SK-N-SH (cell line): ENCODE measurements around the gene PEPD. TPM values are rescaled to one million over a fixed set of nuclear protein-coding genes. Genes with fewer than 3 reads are reported as not detected.

Experiments used
- CTCF ChIA-PET: fragments of 300-600, 350-600 bp; formaldehyde crosslinking; extraction: SDS; loops from one replicate; lab custom pipeline; 2021; lab: Yijun Ruan, JAX
- POLR2A ChIA-PET: fragments of 350-600 bp; sonication (Branson Sonifier 250); formaldehyde crosslinking; extraction: SDS; loops from one replicate; lab custom pipeline; 2020; ENCODE audit warnings: antibody characterized with exemption, inconsistent platforms; lab: Yijun Ruan, JAX
- DNase-seq: peaks from one replicate; pipeline ENCODE4 v3.0.0; 2012
- H2AFZ ChIP-seq: fragments of 200-600 bp; sonication (generic); 2 replicates; pipeline ENCODE4 v1.8.1; 2016; ENCODE audit warnings: antibody characterized with exemption, mild to moderate bottlenecking, low read depth
- H3F3A ChIP-seq: fragments of 200-600 bp; sonication (generic); replicated peaks from 2 replicates; pipeline ENCODE3; 2016; ENCODE audit warnings: antibody characterized with exemption, mild to moderate bottlenecking; ENCODE audit not compliant: insufficient read depth
- H3K27ac ChIP-seq, 2 experiments: fragments of 200-500 bp in 1 of 2; fragments of 200-600 bp in 1 of 2; sonication (Bioruptor generic) in 1 of 2; sonication (generic), shearing (Covaris generic) in 1 of 2; 2 replicates each; pipeline versions ENCODE4 v1.5.1 to v1.6.1; 2014 to 2016; ENCODE audit warnings: low read depth in 2 of 2, inconsistent platforms in 1 of 2, low read length in 1 of 2, mild to moderate bottlenecking in 1 of 2, mixed read lengths in 1 of 2
- H3K27me3 ChIP-seq: fragments of 200-600 bp; sonication (generic), shearing (Covaris generic); 2 replicates; pipeline ENCODE4 v1.6.1; 2016; ENCODE audit warnings: mixed run types; ENCODE audit not compliant: insufficient read depth
- H3K36me3 ChIP-seq, 2 experiments: fragments of 200-500 bp in 1 of 2; fragments of 200-600 bp in 1 of 2; sonication (Bioruptor generic) in 1 of 2; sonication (generic) in 1 of 2; replicated peaks in 1 of 2; 2 replicates each; pipeline versions ENCODE3 to v1.5.1; 2014 to 2016; ENCODE audit warnings: low read length in 1 of 2, mild to moderate bottlenecking in 1 of 2; ENCODE audit not compliant: insufficient read depth in 2 of 2, control insufficient read depth in 1 of 2
- H3K4me1 ChIP-seq, 2 experiments: fragments of 200-500 bp in 1 of 2; fragments of 200-600 bp in 1 of 2; sonication (Bioruptor generic) in 1 of 2; sonication (generic), shearing (Covaris generic) in 1 of 2; 2 replicates each; pipeline versions ENCODE4 v1.5.1 to v1.6.1; 2014 to 2016; ENCODE audit warnings: low read depth in 1 of 2, low read length in 1 of 2, mixed run types in 1 of 2; ENCODE audit not compliant: insufficient read depth in 2 of 2, control insufficient read depth in 1 of 2
- H3K4me2 ChIP-seq: fragments of 200-600 bp; sonication (generic), shearing (Covaris generic); 2 replicates; pipeline ENCODE4 v1.6.1; 2017; ENCODE audit warnings: mixed run types
- H3K4me3 ChIP-seq, 2 experiments: fragments of 200-500 bp in 1 of 2; fragments of 200-600 bp in 1 of 2; sonication (Bioruptor generic) in 1 of 2; sonication (generic), shearing (Covaris generic) in 1 of 2; 2 replicates each; pipeline versions ENCODE4 v1.5.1 to v1.8.1; 2014 to 2016; ENCODE audit warnings: low read depth in 2 of 2, inconsistent platforms in 1 of 2, low read length in 1 of 2, mild to moderate bottlenecking in 1 of 2, mixed read lengths in 1 of 2, moderate library complexity in 1 of 2
- H3K79me2 ChIP-seq: fragments of 200-600 bp; sonication (generic); 2 replicates; pipeline ENCODE4 v1.8.1; 2017; ENCODE audit warnings: mild to moderate bottlenecking; ENCODE audit not compliant: insufficient read depth
- H3K9ac ChIP-seq: fragments of 200-600 bp; sonication (generic); 2 replicates; pipeline ENCODE4 v1.6.1; 2017; ENCODE audit warnings: mixed run types
- H3K9me2 ChIP-seq: fragments of 200-600 bp; sonication (generic); 2 replicates; pipeline ENCODE4 v1.6.1; 2017; ENCODE audit warnings: mixed run types
- H3K9me3 ChIP-seq: fragments of 200-600 bp; sonication (generic); 2 replicates; pipeline ENCODE4 v1.6.1; 2017; ENCODE audit warnings: mixed run types, mild to moderate bottlenecking, moderate library complexity
- H4K20me1 ChIP-seq: fragments of 200-600 bp; sonication (generic); 2 replicates; pipeline ENCODE4 v1.6.1; 2017; ENCODE audit warnings: mild to moderate bottlenecking, mixed run types; ENCODE audit not compliant: insufficient read depth
- CTCF ChIP-seq: fragments of 200-600 bp; sonication (generic); IDR thresholded peaks from 2 replicates; pipeline ENCODE4 v1.6.1; 2017; ENCODE audit warnings: antibody characterized with exemption, mild to moderate bottlenecking, moderate library complexity
- EP300 ChIP-seq, 2 experiments: IDR thresholded peaks; 2 replicates each; pipeline versions ENCODE4 v1.4.0 to v1.6.1; 2012; ENCODE audit warnings: borderline replicate concordance in 1 of 2, low read depth in 1 of 2, low read length in 1 of 2
- EZH2phosphoT487 ChIP-seq: fragments of 200-600 bp; sonication (generic); IDR thresholded peaks from 2 replicates; pipeline ENCODE4 v1.6.1; 2017; ENCODE audit warnings: low read depth, mixed run types, mild to moderate bottlenecking, antibody characterized with exemption, moderate library complexity, borderline replicate concordance
- FOSL2 ChIP-seq: IDR thresholded peaks from 2 replicates; pipeline ENCODE4 v1.4.0; 2012; ENCODE audit warnings: low read depth, mild to moderate bottlenecking, moderate library complexity, borderline replicate concordance
- FOXM1 ChIP-seq: IDR thresholded peaks from 2 replicates; pipeline ENCODE4 v1.4.0; 2012; ENCODE audit warnings: low read depth, mild to moderate bottlenecking
- GATA2 ChIP-seq: sonication (generic); formaldehyde crosslinking; IDR thresholded peaks from 2 replicates; pipeline ENCODE4 v1.5.0; 2020; ENCODE audit warnings: mild to moderate bottlenecking, missing genetic modification reagents
- JUND ChIP-seq: IDR thresholded peaks from 2 replicates; pipeline ENCODE4 v1.4.0; 2012
- MEF2A ChIP-seq: IDR thresholded peaks from 2 replicates; pipeline ENCODE4 v1.4.0; 2012; ENCODE audit warnings: low read depth, borderline replicate concordance
- MXI1 ChIP-seq: IDR thresholded peaks from 2 replicates; pipeline ENCODE4 v1.6.1; 2012; ENCODE audit warnings: mild to moderate bottlenecking, low read depth, low read length, improper control_type of control experiment
- PBX3 ChIP-seq: IDR thresholded peaks from 2 replicates; pipeline ENCODE4; 2012
- RCOR1 ChIP-seq: fragments of 150-350 bp; IDR thresholded peaks from 2 replicates; pipeline ENCODE4 v1.6.1; 2017; ENCODE audit warnings: antibody characterized with exemption, low read length
- REST ChIP-seq: IDR thresholded peaks from 2 replicates; pipeline ENCODE4 v1.6.1; 2012; ENCODE audit warnings: mild to moderate bottlenecking, low read depth, low read length, moderate library complexity
- RFX5 ChIP-seq: IDR thresholded peaks from 2 replicates; pipeline ENCODE4 v1.6.1; 2012; ENCODE audit warnings: mild to moderate bottlenecking, improper control_type of control experiment, low read length
- SIN3A ChIP-seq: IDR thresholded peaks from 2 replicates; pipeline ENCODE4 v1.6.1; 2012; ENCODE audit warnings: low read depth, mild to moderate bottlenecking, low read length, moderate library complexity, borderline replicate concordance
- SMC3 ChIP-seq: IDR thresholded peaks from 2 replicates; pipeline ENCODE4 v1.6.1; 2012; ENCODE audit warnings: low read depth, low read length, improper control_type of control experiment
- TAF1 ChIP-seq: IDR thresholded peaks from 2 replicates; pipeline ENCODE4 v1.6.1; 2012; ENCODE audit warnings: low read depth, mild to moderate bottlenecking, low read length, moderate library complexity, borderline replicate concordance
- TEAD4 ChIP-seq: IDR thresholded peaks from 2 replicates; pipeline ENCODE4 v1.4.0; 2012; ENCODE audit warnings: mild to moderate bottlenecking, borderline replicate concordance; ENCODE audit not compliant: insufficient read depth
- ZBTB33 ChIP-seq: IDR thresholded peaks from 2 replicates; pipeline ENCODE4 v1.4.0; 2012; ENCODE audit warnings: low read depth, borderline replicate concordance
- WGBS: methylation state at CpG from one replicate; pipeline ENCODE4 v1.1.6; 2017; ENCODE audit warnings: low lambda C conversion rate; 5-methylcytosine and 5-hydroxymethylcytosine counted together
- polyA plus RNA-seq, 3 experiments: library from polyadenylated mRNA; depleted of rRNA; stranded (reverse); fragments of >200 nt; gene quantifications; 2 replicates each; pipeline ENCODE4 v1.2.3, GENCODE V29; 2012

Gene PEPD
- polyA plus RNA-seq, 1 of the 3 experiments (the other 2 are of a cell fraction): 88.9 TPM

- WGBS: 87% methylated on average over 3 of the region's 12 CpGs
- Histone ChIP-seq H3K9me2 (no peaks in the 10 kb centered on the region), H3K79me2 (0 out of 2 replicates have a peak, but pooled peaks cover under 1% of the 10 kb centered on the region), H3K4me1 (peaks cover 0 to 47% of the 10 kb centered on the region in 2 experiments; a peak in 1 of 4 replicates), H3K27me3 (no peaks in the 10 kb centered on the region)
- DNase-seq: peak; percentile 26
- no peak for TF ChIP-seq PBX3
- no peak for TF ChIP-seq JUND
- no peak for TF ChIP-seq FOSL2
- no peak for TF ChIP-seq MXI1
- TF ChIP-seq ZBTB33: no peak
- TF ChIP-seq FOXM1: no peak
- TF ChIP-seq GATA2 (CRISPR knock-in tag): no peak
- no peak for TF ChIP-seq TAF1
- no peak for TF ChIP-seq CTCF
- TF ChIP-seq RCOR1: no peak
- no peak for TF ChIP-seq RFX5
- TF ChIP-seq EP300 (IDR thresholded peaks at IDR 0.05; ENCODE audit: borderline replicate concordance in 1 of 2, low read depth in 1 of 2, low read length in 1 of 2): no peak
- TF ChIP-seq TEAD4: no peak
- no peak for TF ChIP-seq EZH2phosphoT487
- no peak for TF ChIP-seq SIN3A
- no peak for TF ChIP-seq MEF2A
- TF ChIP-seq REST: no peak
- no peak for TF ChIP-seq SMC3
- TF ChIP-seq, all 33 proteins: peak for 0
- Histone ChIP-seq H3K4me2 (no peak overlapping the region), H4K20me1 (peaks cover 39% of the 10 kb centered on the region), H3K4me3 (no peak overlapping the region), H3K9me3 (no peaks in the 10 kb centered on the region), H3K36me3 (peaks cover 0 to 15% of the 10 kb centered on the region in 2 experiments), H2AFZ (no peak overlapping the region), H3K9ac (no peak overlapping the region), H3K27ac (no peak overlapping the region), H3F3A (no peaks in the 10 kb centered on the region)
- POLR2A ChIA-PET: interaction anchor here (1.0 kb wide), 1 partner anchor 19 kb away, joined by 3 read pairs; the partner anchor contains the start of gene CEBPG
- CTCF ChIA-PET: interaction anchor here (0.9 to 22.5 kb wide), 7 partner anchors 10 to 151 kb away, joined by 3 to 511 read pairs (median 7); partner anchors contain the start of gene CEBPA
Measured at GRCh38 chr19:33391631-33392249, 129.9 kb downstream of the PEPD start.
